AG09319 (cell line): ENCODE measurements around the gene ASCC2.

Experiments used
- DNase-seq: peaks from one replicate; pipeline ENCODE4 v3.0.0-alpha.2; 2010; ENCODE audit warnings: low read depth; ENCODE audit errors: extremely low read depth
- TF ChIP-seq, protein P1 (sequence below): IDR thresholded peaks from 2 replicates; pipeline ENCODE4 v1.5.1; 2011; ENCODE audit warnings: low read depth, mild to moderate bottlenecking, inconsistent platforms, low read length, moderate library complexity

The ASCC2 gene

GRCh38 chr22:29747832-29748231, 90.2 kb downstream of the ASCC2 start:
- TF ChIP-seq, protein P1, sequence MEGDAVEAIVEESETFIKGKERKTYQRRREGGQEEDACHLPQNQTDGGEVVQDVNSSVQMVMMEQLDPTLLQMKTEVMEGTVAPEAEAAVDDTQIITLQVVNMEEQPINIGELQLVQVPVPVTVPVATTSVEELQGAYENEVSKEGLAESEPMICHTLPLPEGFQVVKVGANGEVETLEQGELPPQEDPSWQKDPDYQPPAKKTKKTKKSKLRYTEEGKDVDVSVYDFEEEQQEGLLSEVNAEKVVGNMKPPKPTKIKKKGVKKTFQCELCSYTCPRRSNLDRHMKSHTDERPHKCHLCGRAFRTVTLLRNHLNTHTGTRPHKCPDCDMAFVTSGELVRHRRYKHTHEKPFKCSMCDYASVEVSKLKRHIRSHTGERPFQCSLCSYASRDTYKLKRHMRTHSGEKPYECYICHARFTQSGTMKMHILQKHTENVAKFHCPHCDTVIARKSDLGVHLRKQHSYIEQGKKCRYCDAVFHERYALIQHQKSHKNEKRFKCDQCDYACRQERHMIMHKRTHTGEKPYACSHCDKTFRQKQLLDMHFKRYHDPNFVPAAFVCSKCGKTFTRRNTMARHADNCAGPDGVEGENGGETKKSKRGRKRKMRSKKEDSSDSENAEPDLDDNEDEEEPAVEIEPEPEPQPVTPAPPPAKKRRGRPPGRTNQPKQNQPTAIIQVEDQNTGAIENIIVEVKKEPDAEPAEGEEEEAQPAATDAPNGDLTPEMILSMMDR: no peak
- no peak for DNase-seq

- TF ChIP-seq, protein P1: no peak
- peak; percentile 53 for DNase-seq
These were observed 93.2 kb downstream of the ASCC2 start for GRCh38 chr22:29744902-29745301.

DNA sequence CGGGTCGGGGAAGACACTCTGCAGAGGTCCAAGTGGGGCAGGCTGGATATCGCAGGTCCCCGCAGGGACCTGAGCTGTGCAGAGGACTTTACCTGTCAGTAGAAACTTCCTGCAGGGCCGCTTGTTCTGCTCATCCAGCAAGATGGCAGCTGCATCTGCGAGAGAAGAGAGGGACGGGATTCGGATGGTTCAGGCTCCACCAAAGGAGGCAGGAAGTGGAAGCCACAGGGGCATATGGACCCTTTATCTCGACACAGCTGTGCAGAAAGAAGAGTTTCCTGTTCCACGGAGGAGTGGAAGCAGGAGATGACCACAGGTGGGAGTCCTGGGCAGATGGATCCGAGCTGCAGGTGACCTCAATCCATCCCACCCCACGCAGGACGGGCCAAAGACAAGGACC, 95.7 kb downstream of the ASCC2 start:
- TF ChIP-seq, protein P1: no peak
- DNase-seq: no peak

GRCh38 chr22:29741926-29742325, 96.1 kb downstream of the ASCC2 start:
- DNase-seq: no peak
- TF ChIP-seq, protein P1: no peak

DNA sequence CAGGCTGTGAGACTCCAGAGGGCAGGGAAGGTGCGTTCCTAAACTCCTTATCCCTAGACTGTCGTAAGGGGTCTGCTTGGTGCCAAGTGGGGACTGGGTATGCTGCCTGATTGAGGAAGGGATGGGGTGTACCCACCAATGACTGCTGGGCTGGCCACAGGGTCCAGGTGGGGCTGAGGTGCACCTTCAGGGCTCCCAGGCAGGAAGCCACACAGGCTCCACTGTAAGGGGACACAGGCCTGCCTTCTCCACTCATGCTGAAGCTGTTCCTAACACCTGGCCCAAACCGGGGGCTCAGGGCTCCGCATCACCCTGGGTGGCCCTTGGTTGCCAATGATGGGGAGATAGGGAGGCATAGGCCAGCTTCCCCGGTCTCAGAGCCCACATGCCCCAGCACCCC, 97.9 kb downstream of the ASCC2 start:
- TF ChIP-seq, protein P1: no peak

DNA sequence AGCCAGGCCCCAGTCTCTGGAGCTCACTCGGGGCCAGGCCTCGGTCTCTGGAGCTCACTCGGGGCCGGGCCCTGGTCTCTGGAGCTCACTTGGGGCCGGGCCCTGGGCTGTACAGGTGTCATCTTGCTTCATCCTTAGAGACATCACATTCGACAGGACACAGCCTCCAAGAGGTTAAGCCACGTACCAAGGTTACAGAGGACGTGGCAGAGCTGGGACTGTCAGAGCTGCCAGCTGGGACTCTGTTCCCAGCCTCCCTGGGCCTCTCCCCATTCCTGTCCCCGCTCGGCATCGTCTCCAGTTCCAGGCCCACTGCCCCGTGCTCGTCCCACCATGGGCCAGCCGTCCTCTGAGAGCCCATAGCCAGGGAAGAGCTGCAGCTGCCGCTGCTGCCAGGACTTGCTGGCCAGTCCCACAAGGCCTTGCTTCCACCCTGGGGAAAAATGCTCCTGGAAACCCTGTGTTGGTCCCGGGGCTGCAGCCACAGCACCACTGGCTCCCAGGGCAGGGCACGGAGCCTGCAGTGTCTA, 98.7 kb downstream of the ASCC2 start:
- TF ChIP-seq, protein P1: no peak
- DNase-seq: no peak

More for the DNA sequence above, 97.9 kb downstream of the ASCC2 start:
- no peak for DNase-seq
